NK-92 (cell line): ENCODE data around the gene WLS.

Experiments used
- DNase-seq: peaks from one replicate; lab custom pipeline; 2025; ENCODE audit not compliant: unreplicated experiment; lab: John Stamatoyannopoulos, UW

WLS gene

DNA sequence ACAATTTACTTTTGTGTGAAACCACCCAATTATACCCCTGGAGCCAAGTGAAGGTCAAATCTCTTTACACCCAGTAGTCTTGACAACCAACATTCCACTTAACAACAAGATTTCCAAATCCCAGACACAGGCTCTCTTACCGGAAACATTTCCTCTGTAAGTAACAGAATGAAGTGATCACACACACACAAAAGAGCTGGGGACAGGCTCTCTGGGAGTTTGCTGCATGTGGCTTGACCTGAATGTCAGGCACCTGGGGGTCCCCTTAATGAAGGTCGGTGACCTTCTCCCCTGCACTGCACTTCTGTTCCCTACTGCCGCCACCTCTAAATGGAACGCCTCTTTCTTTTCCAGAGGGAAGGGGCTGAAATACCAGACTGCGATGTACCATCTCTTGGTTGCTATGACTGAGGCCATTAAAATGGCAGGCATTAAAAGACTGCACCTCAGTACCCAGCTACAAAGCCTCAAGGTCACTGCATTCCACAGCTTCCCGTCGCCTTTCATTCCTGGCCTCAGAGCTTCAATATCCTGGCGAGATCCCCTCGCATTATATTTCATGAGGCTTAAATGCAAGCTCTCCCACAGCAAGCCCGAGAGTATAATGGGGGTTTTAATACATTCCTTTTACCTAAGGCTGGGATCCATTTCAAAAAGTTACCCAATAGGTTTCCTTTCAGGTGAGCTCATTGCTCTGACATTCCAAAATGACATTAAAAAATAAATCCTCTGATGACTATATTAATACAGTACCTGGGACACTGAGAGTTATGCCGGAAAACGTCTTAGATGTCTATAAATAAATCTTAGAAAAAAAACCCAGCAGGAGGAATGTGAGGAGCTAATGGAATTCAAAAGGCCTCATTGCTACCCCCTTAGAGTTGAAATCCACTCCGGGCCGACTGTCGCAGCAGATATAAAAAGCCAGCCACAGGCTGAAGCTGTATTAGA is 91.0 kb downstream of the WLS start:
- DNase-seq, result no peak

DNA sequence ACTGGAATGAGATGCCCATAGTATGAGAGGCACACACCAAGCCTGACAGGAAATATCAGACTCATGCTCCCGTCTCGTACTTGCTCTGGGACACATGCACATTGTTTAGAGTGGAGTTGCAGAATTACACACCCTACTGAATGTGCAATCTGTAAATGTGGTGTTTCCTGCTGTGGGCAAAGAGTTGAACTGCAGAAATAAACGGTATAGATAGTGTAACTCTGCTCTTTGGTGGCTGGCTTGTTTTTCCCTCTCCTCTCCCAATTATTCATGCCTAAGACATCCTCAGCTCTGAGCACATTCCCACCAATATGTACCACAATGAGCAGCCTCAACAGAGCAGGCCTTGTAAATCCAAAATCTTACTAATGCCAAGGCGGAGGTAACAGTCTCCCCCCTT is 91.8 kb downstream of the WLS start:
- DNase-seq, result no peak

DNA sequence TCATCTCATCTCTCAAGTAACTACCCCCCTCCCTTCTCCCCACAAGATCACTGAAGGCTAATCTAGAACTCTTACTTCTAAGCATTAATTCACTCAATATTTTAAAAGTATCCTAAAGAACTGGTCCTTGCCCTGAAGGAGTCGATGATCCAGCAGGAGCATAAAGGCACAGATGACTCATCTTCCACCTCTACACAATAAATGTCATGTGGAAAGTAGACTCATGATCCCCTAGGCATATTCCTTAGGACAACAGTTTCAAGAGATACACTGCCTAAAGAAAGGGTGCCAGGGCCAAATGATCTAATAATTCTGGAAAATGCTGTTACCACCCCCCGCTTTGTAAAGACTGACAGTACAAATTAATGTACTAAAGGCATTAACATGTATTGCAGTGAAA is 96.1 kb downstream of the WLS start:
- no peak for DNase-seq

- DNase-seq, result no peak
Measured at GRCh38 chr1:68132426-68133130, 99.7 kb downstream of the WLS start.

GRCh38 chr1:68131261-68131660 is 101.1 kb downstream of the WLS start:
- no peak for DNase-seq

- DNase-seq, result no peak
Measured at GRCh38 chr1:68129536-68130250, 102.6 kb downstream of the WLS start.

- DNase-seq, result no peak
Measured at GRCh38 chr1:68128820-68129219, 103.5 kb downstream of the WLS start.

GRCh38 chr1:68128157-68128556 is 104.2 kb downstream of the WLS start:
- DNase-seq, result no peak

DNA sequence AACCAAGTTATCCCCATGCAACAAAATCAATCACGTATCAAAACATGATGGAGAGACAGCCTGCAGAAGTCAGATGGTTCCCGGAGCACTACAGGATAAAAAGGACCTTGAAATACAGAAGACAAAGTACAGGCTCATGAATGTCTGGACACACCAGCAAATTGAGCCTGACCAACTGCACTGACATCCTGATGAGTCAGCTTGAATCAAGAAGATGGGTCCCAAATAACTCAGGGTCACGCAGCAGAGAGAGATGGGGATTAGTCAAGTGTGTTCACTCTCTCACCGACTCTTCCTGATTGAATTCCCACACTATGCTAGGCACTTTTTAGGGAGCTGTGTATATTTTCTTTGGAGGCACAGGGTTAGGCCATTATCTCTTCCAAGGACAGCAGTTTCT is 110.8 kb downstream of the WLS start:
- DNase-seq, result no peak

DNA sequence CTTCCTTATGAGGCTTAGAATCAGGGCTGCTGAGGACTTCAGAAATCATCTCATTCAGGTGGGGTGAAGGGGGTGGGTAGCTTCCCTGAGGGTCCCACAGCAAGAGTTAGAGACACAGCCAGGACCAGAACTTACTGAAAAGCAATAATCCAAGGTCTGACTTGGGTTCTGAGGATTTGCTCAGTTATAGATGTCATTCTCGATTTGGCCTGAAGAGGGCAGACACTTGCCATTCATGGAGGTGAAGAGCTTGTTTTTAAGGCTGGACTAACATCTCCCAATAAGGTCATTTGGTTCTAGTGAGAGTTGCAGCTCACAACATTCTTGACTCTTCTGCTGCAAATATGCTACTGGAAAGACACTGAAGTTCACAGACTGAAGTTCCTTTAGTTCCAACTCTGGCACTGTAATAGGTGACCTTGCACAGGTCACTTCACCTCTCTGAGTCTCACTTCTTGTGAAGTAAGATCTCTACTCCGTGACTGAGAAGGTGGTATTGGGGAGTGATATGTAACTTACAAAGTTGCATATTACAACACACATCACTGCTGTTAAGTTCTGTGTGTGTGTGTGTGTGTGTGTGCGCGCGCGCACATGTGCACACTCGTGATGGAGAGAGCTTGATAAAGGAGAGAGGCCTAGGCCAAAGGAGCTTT is 112.1 kb downstream of the WLS start:
- DNase-seq, result no peak

DNA sequence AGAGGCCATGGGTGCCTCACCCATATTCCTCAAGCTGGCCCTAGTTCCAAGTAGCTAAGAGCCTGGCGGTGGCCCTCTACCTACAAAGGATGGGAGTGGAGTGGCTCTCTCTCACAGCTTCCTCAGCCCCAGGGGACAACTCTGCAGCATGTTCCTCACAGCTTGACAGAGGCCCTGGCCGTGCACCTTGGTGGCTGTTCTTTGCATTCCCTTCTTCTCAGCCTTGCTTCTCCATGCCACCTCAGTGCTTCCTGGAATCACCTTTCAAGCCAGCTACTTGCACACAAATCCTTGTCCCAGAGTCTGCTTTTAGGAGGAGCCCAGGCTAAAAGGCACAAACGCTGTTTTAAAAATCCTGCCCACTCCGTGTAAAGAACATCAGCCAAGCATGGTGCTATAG is 112.9 kb downstream of the WLS start:
- DNase-seq, result no peak

- no peak for DNase-seq
Measured at GRCh38 chr1:68117416-68117815, 114.9 kb downstream of the WLS start.

DNA sequence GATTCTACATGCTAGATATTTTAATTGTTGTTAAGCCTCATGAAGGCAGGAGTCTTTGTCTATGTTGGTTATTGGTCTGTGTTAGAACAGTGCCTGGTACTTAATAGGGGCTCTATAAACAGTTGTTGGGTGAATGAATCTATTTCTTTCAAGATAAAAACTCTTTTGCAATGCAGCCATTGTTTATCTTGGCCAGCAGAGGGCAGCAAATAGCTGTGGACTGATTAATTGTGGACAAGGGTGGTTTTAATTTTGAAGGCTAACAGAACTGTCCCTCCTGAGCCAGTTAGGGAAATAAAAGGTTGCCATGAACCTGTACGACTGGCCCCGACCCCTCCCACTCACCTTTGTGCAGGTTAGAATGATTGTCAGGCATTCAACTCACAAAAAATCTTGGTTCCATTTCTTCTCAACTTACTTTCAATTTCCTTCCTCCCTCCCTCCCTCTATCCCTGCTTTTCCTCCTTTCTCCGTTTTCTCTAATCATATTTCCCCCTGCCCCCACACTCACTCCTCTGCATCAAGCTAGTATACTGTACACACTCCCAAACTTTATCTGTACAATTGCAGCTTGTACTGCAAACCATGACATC is 115.6 kb downstream of the WLS start:
- no peak for DNase-seq

GRCh38 chr1:68115308-68115707 is 117.0 kb downstream of the WLS start:
- no peak for DNase-seq

DNA sequence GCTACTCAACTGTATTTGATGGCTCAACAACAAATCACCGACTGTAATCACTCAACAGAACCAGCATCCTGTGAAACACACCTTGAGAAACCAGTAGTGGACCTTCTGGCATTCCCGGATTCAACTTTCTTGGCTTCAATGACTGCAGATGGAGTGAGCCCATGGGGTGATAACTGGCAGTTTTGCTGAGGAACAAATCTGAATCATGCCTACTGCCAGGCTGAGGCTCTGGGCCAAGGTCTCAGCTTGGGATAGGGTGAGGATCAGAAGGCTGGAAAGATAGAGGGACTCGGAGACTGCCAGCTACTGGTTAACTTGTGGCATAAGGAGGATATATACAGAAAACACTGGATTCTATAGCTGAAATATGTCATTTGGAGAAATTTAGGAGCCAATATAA is 118.4 kb downstream of the WLS start:
- no peak for DNase-seq

DNA sequence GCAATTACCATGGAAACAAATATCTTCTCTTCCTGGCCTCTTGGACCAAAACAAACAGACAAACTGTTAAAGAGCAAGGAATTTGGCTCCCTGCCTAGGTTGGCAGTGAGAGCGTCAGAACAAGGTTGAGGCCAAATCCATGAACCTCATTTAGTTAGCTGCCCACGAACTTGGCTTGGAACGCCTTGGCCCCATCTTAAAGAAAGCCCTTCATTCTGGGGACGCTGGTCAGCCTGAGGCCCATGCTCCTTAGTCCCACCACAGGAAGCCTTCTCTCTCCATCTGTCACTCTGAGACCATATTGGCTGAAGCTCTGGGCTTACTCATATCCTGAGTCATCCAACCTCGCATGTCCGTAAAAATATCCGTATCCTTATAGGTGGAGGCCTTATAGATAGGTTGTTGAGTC is 119.5 kb downstream of the WLS start:
- DNase-seq, result no peak

GRCh38 chr1:68111519-68112436 is 120.5 kb downstream of the WLS start:
- DNase-seq, result no peak

- DNase-seq, result no peak
Measured at GRCh38 chr1:68107771-68108170, 124.6 kb downstream of the WLS start.

DNA sequence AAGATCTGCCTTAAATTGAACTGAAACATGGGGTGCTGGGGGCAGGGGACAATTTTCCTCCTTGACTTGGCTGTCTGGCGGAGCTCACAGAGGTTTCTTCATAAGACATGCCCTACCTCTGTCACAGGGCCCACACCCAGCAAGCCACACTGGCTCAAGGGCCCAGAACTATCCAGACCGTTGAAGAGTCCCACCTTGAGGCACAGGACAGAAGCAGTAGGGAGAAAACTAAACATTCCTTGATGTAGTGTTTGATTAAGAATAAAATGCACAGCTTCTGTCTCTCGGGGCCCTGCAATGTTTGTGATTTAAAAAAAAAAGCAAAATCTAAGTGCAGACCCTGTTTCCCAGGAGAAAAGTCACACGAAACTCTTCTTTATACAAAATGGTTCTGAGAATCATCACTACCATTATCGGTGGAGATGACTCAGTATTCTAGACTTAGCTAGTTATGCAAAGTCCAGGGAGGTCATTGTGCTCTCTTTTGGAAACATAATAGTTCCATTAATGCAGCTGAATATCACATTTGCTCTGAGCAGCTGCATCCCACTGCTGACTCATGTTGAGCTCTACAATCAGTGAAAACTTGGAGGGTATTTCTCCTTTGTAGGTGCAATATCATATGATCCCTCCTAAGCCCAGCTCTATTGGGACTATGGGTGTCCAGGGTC is 128.3 kb downstream of the WLS start:
- DNase-seq, result no peak
